Fibroblast of the aortic adventitia (primary cell): ENCODE results near the gene FAM151A. TPM values are rescaled to one million over a fixed set of nuclear protein-coding genes. Genes with fewer than 3 reads are reported as not detected.

Experiments used
- DNase-seq: peaks from one replicate; pipeline ENCODE4 v3.0.0-alpha.2; 2010; ENCODE audit warnings: low read depth
- H3K4me3 ChIP-seq: 2 replicates; pipeline ENCODE4 v1.5.1; 2011; ENCODE audit warnings: low read depth, mild to moderate bottlenecking, control low read depth, low read length, moderate library complexity
- CTCF ChIP-seq: IDR thresholded peaks from 2 replicates; pipeline ENCODE4 v1.5.1; 2011; ENCODE audit warnings: mild to moderate bottlenecking, low read length, control low read depth, inconsistent platforms; ENCODE audit not compliant: insufficient read depth
- total RNA-seq: library from RNA; depleted of rRNA; stranded (reverse); fragments of >200 nt; gene quantifications from 2 replicates; pipeline ENCODE4 v1.2.3, GENCODE V29; 2012; ENCODE audit warnings: low replicate concordance

Gene FAM151A
- total RNA-seq, 1 donor, result not detected

DNA sequence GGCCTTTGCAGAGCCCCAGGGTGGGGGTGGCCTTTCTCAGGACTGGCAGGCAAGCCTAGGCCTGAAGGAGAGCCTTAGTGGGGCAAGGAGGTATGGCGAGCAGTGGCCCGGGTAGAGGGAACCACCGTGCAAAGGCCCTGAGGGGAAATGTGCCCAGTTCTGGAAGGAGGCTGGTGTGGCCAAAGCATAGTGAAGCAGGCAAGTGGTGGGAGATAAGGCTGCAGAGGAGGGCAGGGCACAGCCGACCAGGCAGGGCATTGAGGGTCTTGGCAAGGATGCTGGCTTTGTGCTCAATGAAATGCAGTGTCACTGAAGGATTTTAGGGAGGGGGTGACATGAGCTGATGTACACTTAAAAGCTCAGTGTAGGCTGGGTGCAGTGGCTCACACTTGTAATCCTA lies 41.0 kb upstream of the FAM151A start:
- no peak overlapping the region for H3K4me3 ChIP-seq
- no peak for TF ChIP-seq CTCF
- DNase-seq, result no peak

- DNase-seq, result no peak
- no peak overlapping the region for H3K4me3 ChIP-seq
- no peak for TF ChIP-seq CTCF
These were observed 40.4 kb upstream of the FAM151A start for GRCh38 chr1:54663725-54664124.

DNA sequence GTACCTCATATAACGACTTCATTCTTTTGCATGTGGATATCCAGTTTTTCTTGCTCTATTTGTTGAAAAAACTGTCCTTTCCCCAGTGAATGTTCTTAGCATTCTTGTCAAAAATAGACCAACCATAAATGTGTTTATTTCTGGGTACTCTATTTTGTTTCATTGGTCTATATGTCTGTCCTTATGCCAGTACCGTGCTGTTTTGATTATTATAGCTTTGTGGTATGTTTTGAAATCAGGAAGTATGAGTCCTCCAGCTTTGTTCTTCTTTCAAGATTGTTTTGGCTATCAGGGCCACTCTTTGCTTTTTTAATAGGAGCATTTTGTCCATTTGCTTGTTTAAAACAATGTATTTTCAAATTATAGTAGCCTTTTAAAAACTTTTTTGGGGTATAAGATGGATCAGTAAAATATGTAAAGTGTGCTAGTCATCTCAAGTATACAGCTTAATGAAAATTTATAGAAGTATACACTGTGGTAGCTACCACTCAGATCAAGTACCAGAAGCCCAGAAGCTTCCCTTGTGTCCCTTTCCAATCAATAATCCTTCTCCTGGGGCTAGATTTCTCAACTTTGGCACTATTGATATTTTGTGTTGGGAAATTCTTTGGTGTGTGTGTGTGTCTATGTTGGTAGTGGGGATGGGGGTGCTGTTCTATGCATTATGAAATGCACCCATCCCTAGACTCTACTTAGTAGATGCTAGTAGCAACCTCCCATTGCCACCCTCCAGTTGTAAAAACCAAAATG lies 35.0 kb upstream of the FAM151A start:
- H3K4me3 ChIP-seq, result no peak overlapping the region
- no peak for DNase-seq
- TF ChIP-seq CTCF, result no peak

GRCh38 chr1:54653036-54653435 lies 29.7 kb upstream of the FAM151A start:
- DNase-seq, result no peak
- no peak overlapping the region for H3K4me3 ChIP-seq
- no peak for TF ChIP-seq CTCF

DNA sequence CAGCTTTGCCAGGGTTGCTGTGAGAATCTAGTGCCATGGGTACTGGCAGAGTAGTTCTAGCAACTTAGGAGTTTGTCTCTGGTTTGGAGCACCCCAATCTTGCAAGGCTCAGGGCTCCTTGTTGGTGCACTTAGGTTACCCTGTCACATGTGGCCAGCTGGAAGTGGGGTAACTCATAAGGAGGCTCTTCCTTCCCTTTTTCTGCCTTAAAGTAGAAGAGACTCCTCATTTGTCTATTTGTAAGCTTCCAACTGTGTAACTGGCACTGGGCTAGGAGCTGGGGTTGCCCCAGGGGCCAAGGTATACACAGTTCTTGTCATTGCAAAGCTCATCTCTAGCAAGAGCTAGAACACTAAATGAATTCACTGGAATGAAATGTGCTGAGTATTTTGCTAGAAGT lies 28.8 kb upstream of the FAM151A start:
- DNase-seq, result no peak

GRCh38 chr1:54651608-54652007 lies 28.3 kb upstream of the FAM151A start:
- no peak for DNase-seq
- no peak overlapping the region for H3K4me3 ChIP-seq
- no peak for TF ChIP-seq CTCF

More for the DNA sequence above, 28.8 kb upstream of the FAM151A start:
- H3K4me3 ChIP-seq, result no peak overlapping the region
- TF ChIP-seq CTCF, result no peak

- no peak for DNase-seq
- no peak overlapping the region for H3K4me3 ChIP-seq
- no peak for TF ChIP-seq CTCF
These were observed 27.1 kb upstream of the FAM151A start for GRCh38 chr1:54650417-54650816.
